ENCODE measurements around the gene NEBL.

Gene NEBL

GRCh38 chr10:20912969-20913368 is 15.9 kb upstream of the NEBL start:
- no peak for TF ChIP-seq CTCF (conservative IDR thresholded peaks at IDR 0.05; ENCODE audit: low read depth, low read length)
- Histone ChIP-seq H3K4me1 (ENCODE audit: low read depth, poor library complexity, severe bottlenecking) (no peaks in the 10 kb centered on the region), H3K79me2 (ENCODE audit: insufficient read depth, low read depth) (no peaks in the 10 kb centered on the region), H3K27ac (no peak overlapping the region), H3K4me3 (IDR thresholded peaks at IDR 0.05; ENCODE audit: insufficient read depth, low read depth, low read length) (no peak overlapping the region), H3K36me3 (ENCODE audit: insufficient read depth) (no peaks in the 10 kb centered on the region), H3K27me3 (ENCODE audit: insufficient read depth, low read depth) (no peaks in the 10 kb centered on the region), H4K20me1 (ENCODE audit: insufficient read depth) (no peaks in the 10 kb centered on the region), H3K9ac (no peak overlapping the region), H3K4me2 (no peak overlapping the region), H2AFZ (ENCODE audit: low read depth) (no peak overlapping the region)

- Histone ChIP-seq H3K36me3 (ENCODE audit: insufficient read depth) (no peaks in the 10 kb centered on the region), H3K9ac (no peak overlapping the region), H4K20me1 (ENCODE audit: insufficient read depth) (no peaks in the 10 kb centered on the region), H3K4me3 (IDR thresholded peaks at IDR 0.05; ENCODE audit: insufficient read depth, low read depth, low read length) (no peak overlapping the region), H3K27me3 (ENCODE audit: insufficient read depth, low read depth) (no peaks in the 10 kb centered on the region), H3K4me1 (ENCODE audit: low read depth, poor library complexity, severe bottlenecking) (no peaks in the 10 kb centered on the region), H3K27ac (no peak overlapping the region), H2AFZ (ENCODE audit: low read depth) (no peak overlapping the region), H3K79me2 (ENCODE audit: insufficient read depth, low read depth) (no peaks in the 10 kb centered on the region), H3K4me2 (no peak overlapping the region)
- TF ChIP-seq CTCF (conservative IDR thresholded peaks at IDR 0.05; ENCODE audit: low read depth, low read length), result no peak
Observed at GRCh38 chr10:20911626-20912025, 14.5 kb upstream of the NEBL start.

- Histone ChIP-seq H3K36me3 (ENCODE audit: insufficient read depth) (no peaks in the 10 kb centered on the region), H3K4me3 (IDR thresholded peaks at IDR 0.05; ENCODE audit: insufficient read depth, low read depth, low read length) (no peak overlapping the region), H3K79me2 (ENCODE audit: insufficient read depth, low read depth) (no peaks in the 10 kb centered on the region), H3K27ac (no peak overlapping the region), H3K27me3 (ENCODE audit: insufficient read depth, low read depth) (no peaks in the 10 kb centered on the region), H3K9ac (no peak overlapping the region), H4K20me1 (ENCODE audit: insufficient read depth) (no peaks in the 10 kb centered on the region), H3K4me2 (no peak overlapping the region), H3K4me1 (ENCODE audit: low read depth, poor library complexity, severe bottlenecking) (no peaks in the 10 kb centered on the region), H2AFZ (ENCODE audit: low read depth) (no peak overlapping the region)
- no peak for TF ChIP-seq CTCF (conservative IDR thresholded peaks at IDR 0.05; ENCODE audit: low read depth, low read length)
Observed at GRCh38 chr10:20909801-20910200, 12.7 kb upstream of the NEBL start.

GRCh38 chr10:20908391-20908790 is 11.3 kb upstream of the NEBL start:
- no peaks in the 10 kb centered on the region for H4K20me1 ChIP-seq (ENCODE audit: insufficient read depth)
- H3K36me3 ChIP-seq (ENCODE audit: insufficient read depth), result no peaks in the 10 kb centered on the region
- H3K4me3 ChIP-seq (IDR thresholded peaks at IDR 0.05; ENCODE audit: insufficient read depth, low read depth, low read length), result no peak overlapping the region
- H3K4me1 ChIP-seq (ENCODE audit: low read depth, poor library complexity, severe bottlenecking), result no peaks in the 10 kb centered on the region
- H3K4me2 ChIP-seq, result no peak overlapping the region
- no peak for TF ChIP-seq CTCF (conservative IDR thresholded peaks at IDR 0.05; ENCODE audit: low read depth, low read length)
- H3K9ac ChIP-seq, result no peak overlapping the region
- H3K79me2 ChIP-seq (ENCODE audit: insufficient read depth, low read depth), result no peaks in the 10 kb centered on the region
- no peak overlapping the region for H2AFZ ChIP-seq (ENCODE audit: low read depth)
- no peak overlapping the region for H3K27ac ChIP-seq
- no peaks in the 10 kb centered on the region for H3K27me3 ChIP-seq (ENCODE audit: insufficient read depth, low read depth)

Data from KMS-11 (cell line).